GM12865 (cell line): ENCODE measurements around the gene ANXA7.
A peak's percentile ranks its signal among the peaks of the same experiment; 100 is the strongest.

Experiments used
- DNase-seq: peaks from one replicate; pipeline ENCODE4 v3.0.0; 2010; ENCODE audit warnings: low read depth
- H3K4me3 ChIP-seq: 2 replicates; pipeline ENCODE4 v1.5.1; 2011; ENCODE audit warnings: mild to moderate bottlenecking, low read depth, low read length, control low read depth
- CTCF ChIP-seq: IDR thresholded peaks from 2 replicates; pipeline ENCODE4 v1.5.1; 2011; ENCODE audit warnings: low read length, control low read depth, low read depth, inconsistent platforms; ENCODE audit not compliant: insufficient read depth; ENCODE audit errors: missing control alignments

The ANXA7 gene

GRCh38 chr10:73413528-73414229 is at the start of gene ANXA7:
Gene ANXA7, minus strand, starts transcription at chr10:73414058. Its CDS starts 13,202 bp downstream, at chr10:73400856.
- TF ChIP-seq CTCF, result peak; percentile 8
- H3K4me3 ChIP-seq, result peak within 1 kb of the TSS; percentile 97
- peak; percentile 93 for DNase-seq

GRCh38 chr10:73460897-73461296 is 47.0 kb upstream of the ANXA7 start:
- no peak for DNase-seq
- H3K4me3 ChIP-seq, result no peak overlapping the region
- no peak for TF ChIP-seq CTCF

GRCh38 chr10:73459683-73460314 is 45.9 kb upstream of the ANXA7 start:
- no peak for TF ChIP-seq CTCF
- no peak overlapping the region for H3K4me3 ChIP-seq
- DNase-seq, result no peak

- TF ChIP-seq CTCF, result no peak
- DNase-seq, result no peak
- no peak overlapping the region for H3K4me3 ChIP-seq
Measured at GRCh38 chr10:73456187-73456890, 42.5 kb upstream of the ANXA7 start.

- no peak overlapping the region for H3K4me3 ChIP-seq
- DNase-seq, result no peak
- TF ChIP-seq CTCF, result no peak
Measured at GRCh38 chr10:73449113-73449512, 35.3 kb upstream of the ANXA7 start.

GRCh38 chr10:73448384-73448783 is 34.5 kb upstream of the ANXA7 start:
- no peak for TF ChIP-seq CTCF
- no peak overlapping the region for H3K4me3 ChIP-seq
- DNase-seq, result no peak
